K562 (cell line): ENCODE data around the gene ENPP7. TPM values are rescaled to one million over a fixed set of nuclear protein-coding genes. Genes with fewer than 3 reads are reported as not detected.
A peak's percentile ranks its signal among the peaks of the same experiment; 100 is the strongest.

Experiments used
- ARID2 ChIP-seq: fragments of 450-650 bp; IDR thresholded peaks from 2 replicates; pipeline ENCODE4 v1.6.1; 2017; ENCODE audit warnings: antibody characterized with exemption, mild to moderate bottlenecking
- FIP1L1 ChIP-seq: fragments of 200-400 bp; formaldehyde crosslinking; IDR thresholded peaks from 2 replicates; pipeline ENCODE4 v1.6.1; 2018; ENCODE audit warnings: mild to moderate bottlenecking, low read depth, low read length; ENCODE audit not compliant: poor library complexity, severe bottlenecking
- KAT7 ChIP-seq: sonication (generic); formaldehyde crosslinking; IDR thresholded peaks from 2 replicates; pipeline ENCODE4 v1.8.0; 2022; ENCODE audit warnings: missing genetic modification reagents, mild to moderate bottlenecking, borderline replicate concordance
- MTA3 ChIP-seq: fragments of 450-650 bp; formaldehyde crosslinking; IDR thresholded peaks from 2 replicates; pipeline ENCODE4 v1.6.1; 2017; ENCODE audit warnings: mild to moderate bottlenecking, borderline replicate concordance
- RB1 ChIP-seq: fragments of 450-650 bp; IDR thresholded peaks from 2 replicates; pipeline ENCODE4 v1.6.1; 2017; ENCODE audit warnings: low read depth, mild to moderate bottlenecking
- TBL1XR1 ChIP-seq, 2 experiments: IDR thresholded peaks; 2 replicates each; pipeline ENCODE4 v1.6.1; 2012; ENCODE audit warnings: improper control_type of control experiment in 2 of 2, low read length in 2 of 2, mild to moderate bottlenecking in 1 of 2
- THAP7 ChIP-seq: fragments of 250-450 bp; sonication (Bioruptor Pico); IDR thresholded peaks from 2 replicates; pipeline ENCODE4 v1.5.0; 2021
- ZNF766 ChIP-seq: fragments of 200-800 bp; sonication (Bioruptor generic); conservative IDR thresholded peaks from 2 replicates; pipeline ENCODE4 v1.6.1; 2016; ENCODE audit warnings: missing genetic modification characterization, missing compliant biosample characterization
- polyA plus RNA-seq, 8 experiments: library from polyadenylated mRNA; depleted of rRNA in 4 of 8; stranded (reverse) in 5 of 8; unstranded in 3 of 8; fragments of >200 nt; fragmentation: Nextera tagmentation in 2 of 8; fragmentation: Illumina TruSeq in 1 of 8; extraction: Ambion mirVana in 2 of 8; extraction: Trizol in 1 of 8; gene quantifications; 2 replicates each; pipeline versions ENCODE4 v1.2.1 to v1.2.3, GENCODE V29; 2011 to 2014; ENCODE audit warnings: inconsistent platforms in 1 of 8, missing spikeins in 1 of 8
- total RNA-seq, 7 experiments: library from RNA; depleted of rRNA in 6 of 7; stranded (reverse); fragments of >200 nt in 6 of 7; fragmentation: Illumina TruSeq in 2 of 7; extraction: Trizol in 2 of 7; gene quantifications; 2 replicates each; pipeline versions ENCODE4 v1.2.1 to v1.2.3, GENCODE V29; 2011 to 2021; ENCODE audit warnings: low replicate concordance in 1 of 7
- TF ChIP-seq, protein P1 (sequence below): fragments of 250-450 bp; sonication (Bioruptor Pico); IDR thresholded peaks from 2 replicates; pipeline ENCODE4 v1.8.0; 2022; ENCODE audit warnings: moderate library complexity, mild to moderate bottlenecking, inconsistent platforms

Gene ENPP7
- total and polyA plus RNA-seq, 9 of the 15 experiments (the other 6 are each of a cell fraction or from before 2014, with no cell fraction given): not detected

DNA sequence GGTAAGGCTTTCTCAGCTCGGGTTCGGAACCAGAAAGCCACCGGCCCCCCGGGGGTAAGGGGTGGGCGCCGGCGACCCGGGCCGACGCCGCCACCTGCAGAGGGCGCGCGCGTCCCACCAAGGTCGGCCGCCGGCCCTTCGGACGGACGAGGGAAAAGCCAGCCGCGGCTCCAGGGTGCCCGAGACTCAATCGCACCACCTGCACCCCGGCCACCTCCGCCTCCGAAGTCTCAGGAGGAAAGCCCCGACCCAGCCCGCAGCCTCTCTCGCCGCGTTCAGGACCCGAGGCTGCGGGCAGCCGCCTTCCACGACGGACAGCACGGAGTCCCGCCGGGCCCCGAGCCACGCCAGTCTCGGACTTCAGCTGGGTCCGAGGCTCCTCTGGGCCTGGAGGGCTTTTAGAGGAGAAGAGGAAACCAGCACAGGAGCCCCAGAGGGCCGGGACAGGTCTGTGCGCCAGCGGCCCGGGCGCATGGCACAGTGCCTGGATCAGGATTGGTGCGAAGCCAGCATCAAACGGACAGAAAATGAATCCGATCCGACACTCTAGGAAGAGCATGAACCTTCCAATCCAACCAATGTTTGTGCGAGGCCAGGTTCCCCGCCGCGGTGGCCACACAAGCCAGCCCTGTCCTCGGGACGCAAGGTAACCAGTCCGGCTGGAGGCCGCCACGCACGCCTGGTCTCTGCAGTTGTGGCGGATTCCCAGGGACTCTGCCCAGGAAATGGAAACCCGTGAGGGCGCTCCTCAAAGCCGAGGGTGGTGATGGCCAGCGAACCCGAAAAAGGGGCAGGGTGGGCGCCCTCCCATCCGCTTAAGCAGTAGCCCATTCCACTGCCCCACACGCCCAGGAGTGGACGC, 59.4 kb downstream of the ENPP7 start (continued):
- TF ChIP-seq ZNF766 (no peak), TBL1XR1 (IDR thresholded peaks at IDR 0.05; ENCODE audit: low read length in 2 of 2) (no peak), ARID2 (peak; percentile 75; the same call in 1 of the 2 replicates), MTA3 (0 out of 2 replicates have a peak, but pooled peaks have one; percentile 42), FIP1L1 (peak; percentile 72), RB1 (peak; percentile 71; the same call in 1 of the 2 replicates), THAP7 (no peak), KAT7 (no peak)
- TF ChIP-seq, protein P1, sequence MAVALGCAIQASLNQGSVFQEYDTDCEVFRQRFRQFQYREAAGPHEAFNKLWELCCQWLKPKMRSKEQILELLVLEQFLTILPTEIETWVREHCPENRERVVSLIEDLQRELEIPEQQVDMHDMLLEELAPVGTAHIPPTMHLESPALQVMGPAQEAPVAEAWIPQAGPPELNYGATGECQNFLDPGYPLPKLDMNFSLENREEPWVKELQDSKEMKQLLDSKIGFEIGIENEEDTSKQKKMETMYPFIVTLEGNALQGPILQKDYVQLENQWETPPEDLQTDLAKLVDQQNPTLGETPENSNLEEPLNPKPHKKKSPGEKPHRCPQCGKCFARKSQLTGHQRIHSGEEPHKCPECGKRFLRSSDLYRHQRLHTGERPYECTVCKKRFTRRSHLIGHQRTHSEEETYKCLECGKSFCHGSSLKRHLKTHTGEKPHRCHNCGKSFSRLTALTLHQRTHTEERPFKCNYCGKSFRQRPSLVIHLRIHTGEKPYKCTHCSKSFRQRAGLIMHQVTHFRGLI (CRISPR knock-in tag): no peak
